Bronchial epithelial cell (primary cell): ENCODE data around the gene CAPN10. TPM values are rescaled to one million over a fixed set of nuclear protein-coding genes. Genes with fewer than 3 reads are reported as not detected.

Experiments
- DNase-seq: peaks from one replicate; pipeline ENCODE4 v3.0.0-alpha.2; 2010; ENCODE audit warnings: low read depth
- FAIRE-seq: peaks from 2 replicates; lab custom pipeline; 2011; peaks lifted over from hg19 to GRCh38; lab: Jason Lieb, UNC
- H3K27me3 ChIP-seq: 2 replicates; pipeline ENCODE4 v1.5.1; 2011; ENCODE audit warnings: low read length; ENCODE audit not compliant: control insufficient read depth, insufficient read depth
- H3K36me3 ChIP-seq: 2 replicates; pipeline ENCODE4 v1.5.1; 2011; ENCODE audit warnings: low read length; ENCODE audit not compliant: control insufficient read depth, insufficient read depth
- H3K4me3 ChIP-seq: 2 replicates; pipeline ENCODE4 v1.5.1; 2011; ENCODE audit warnings: mild to moderate bottlenecking, low read depth, low read length, control low read depth
- total RNA-seq: library from RNA; depleted of rRNA; stranded (reverse); fragments of >200 nt; gene quantifications from 2 replicates; pipeline ENCODE4 v1.2.1, GENCODE V29; 2014
- TF ChIP-seq, protein P1 (sequence below): IDR thresholded peaks from 2 replicates; pipeline ENCODE4 v1.5.1; 2011; ENCODE audit warnings: mild to moderate bottlenecking, moderate library complexity, low read length, control low read depth, inconsistent platforms; ENCODE audit not compliant: insufficient read depth, severe bottlenecking

The CAPN10 gene
- total RNA-seq, 1 donor from 2014 or later = 13.4 TPM

DNA sequence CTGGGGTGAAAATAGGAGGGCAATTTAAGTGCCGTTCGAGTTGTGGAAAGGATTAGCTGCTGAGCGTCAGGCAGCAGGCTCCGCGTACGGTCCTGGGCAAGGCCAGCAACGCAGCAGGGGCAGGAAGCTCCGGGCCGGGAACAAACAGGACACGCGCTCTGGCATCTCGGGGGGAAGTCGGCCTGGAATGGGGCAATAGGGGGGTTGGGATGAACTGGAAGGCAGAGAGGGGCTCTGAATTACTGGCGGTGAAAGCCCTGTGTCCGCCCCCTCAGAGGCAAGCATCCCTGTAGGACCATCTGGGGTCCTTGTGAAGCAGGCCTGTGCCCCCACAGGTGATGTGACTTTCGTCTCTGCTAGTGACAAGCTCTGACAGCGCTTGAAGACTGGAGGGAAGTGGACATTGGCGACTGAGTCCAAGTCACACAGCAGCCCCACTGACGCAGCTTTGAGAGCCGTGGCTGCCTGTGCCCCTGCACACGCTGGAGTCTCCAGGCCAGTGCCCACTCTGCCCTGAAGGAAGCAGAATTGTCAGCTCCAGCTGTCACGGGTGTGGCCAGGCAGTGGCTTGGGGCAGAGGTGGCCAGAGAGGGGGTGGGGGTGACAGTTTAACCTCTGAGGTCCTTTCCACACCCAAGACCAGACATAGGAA, 61.1 kb downstream of the CAPN10 start:
- no peaks in the 10 kb centered on the region for H3K36me3 ChIP-seq
- TF ChIP-seq, protein P1, sequence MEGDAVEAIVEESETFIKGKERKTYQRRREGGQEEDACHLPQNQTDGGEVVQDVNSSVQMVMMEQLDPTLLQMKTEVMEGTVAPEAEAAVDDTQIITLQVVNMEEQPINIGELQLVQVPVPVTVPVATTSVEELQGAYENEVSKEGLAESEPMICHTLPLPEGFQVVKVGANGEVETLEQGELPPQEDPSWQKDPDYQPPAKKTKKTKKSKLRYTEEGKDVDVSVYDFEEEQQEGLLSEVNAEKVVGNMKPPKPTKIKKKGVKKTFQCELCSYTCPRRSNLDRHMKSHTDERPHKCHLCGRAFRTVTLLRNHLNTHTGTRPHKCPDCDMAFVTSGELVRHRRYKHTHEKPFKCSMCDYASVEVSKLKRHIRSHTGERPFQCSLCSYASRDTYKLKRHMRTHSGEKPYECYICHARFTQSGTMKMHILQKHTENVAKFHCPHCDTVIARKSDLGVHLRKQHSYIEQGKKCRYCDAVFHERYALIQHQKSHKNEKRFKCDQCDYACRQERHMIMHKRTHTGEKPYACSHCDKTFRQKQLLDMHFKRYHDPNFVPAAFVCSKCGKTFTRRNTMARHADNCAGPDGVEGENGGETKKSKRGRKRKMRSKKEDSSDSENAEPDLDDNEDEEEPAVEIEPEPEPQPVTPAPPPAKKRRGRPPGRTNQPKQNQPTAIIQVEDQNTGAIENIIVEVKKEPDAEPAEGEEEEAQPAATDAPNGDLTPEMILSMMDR = no peak
- peaks cover 11% of the 10 kb centered on the region for H3K27me3 ChIP-seq
- no peak overlapping the region for H3K4me3 ChIP-seq
- peak; percentile 43 for FAIRE-seq
- DNase-seq = no peak

DNA sequence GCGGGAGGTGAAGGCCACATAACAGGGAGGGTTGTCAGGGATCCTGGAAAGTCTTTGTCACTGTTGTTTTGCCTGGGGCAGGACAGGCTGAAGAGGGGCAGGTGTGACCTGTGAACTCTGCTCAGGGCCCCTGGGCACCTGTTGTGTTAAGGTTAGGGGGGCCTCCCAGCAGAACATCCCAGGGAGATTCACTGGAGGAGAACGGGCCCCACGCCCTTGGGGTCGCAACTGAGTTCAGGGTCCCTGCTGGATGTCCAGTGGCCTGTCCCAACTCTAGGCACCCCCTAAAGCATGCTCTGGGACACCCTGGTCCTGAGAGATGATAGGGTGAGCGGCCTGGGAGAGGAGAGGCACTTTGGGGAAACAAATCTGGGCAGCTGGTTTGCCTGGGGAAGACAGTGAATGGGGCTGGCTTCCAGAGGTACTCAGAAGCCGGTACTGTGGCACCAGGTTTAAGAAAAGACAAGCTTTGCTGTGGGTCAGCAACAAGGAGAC, 61.7 kb downstream of the CAPN10 start:
- DNase-seq (no peak), FAIRE-seq (no peak)
- Histone ChIP-seq H3K4me3 (no peak overlapping the region), H3K27me3 (peaks cover 11% of the 10 kb centered on the region), H3K36me3 (no peaks in the 10 kb centered on the region)
- TF ChIP-seq, protein P1 = no peak

Other genes starting within 250 kb of the CAPN10 start
- gene GPC1, start 151.1 kb upstream of the CAPN10 start, total RNA-seq = 65.8 and 103 TPM in 2 replicates
- gene ANKMY1, start 28.7 kb upstream of the CAPN10 start, total RNA-seq = 10.8 and 15.8 TPM in 2 replicates
- gene DUSP28, start 26.4 kb upstream of the CAPN10 start, total RNA-seq = 1.9 and 2.1 TPM in 2 replicates
- 10.8 and 12.3 TPM in 2 replicates for gene RNPEPL1, start 18.2 kb upstream of the CAPN10 start, total RNA-seq
- 0.26 and 0.38 TPM in 2 replicates for gene GPR35, start 38.7 kb downstream of the CAPN10 start, total RNA-seq
- gene AQP12B, start 96.2 kb downstream of the CAPN10 start, total RNA-seq = not detected in 2 replicates
- not detected in 2 replicates for gene AQP12A, start 105.1 kb downstream of the CAPN10 start, total RNA-seq
- gene KIF1A, start 233.5 kb downstream of the CAPN10 start, total RNA-seq = not detected in 2 replicates